H1 (cell line): ENCODE data around the gene DICER1. TPM values are rescaled to one million over a fixed set of nuclear protein-coding genes. Genes with fewer than 3 reads are reported as not detected.

Source experiments
- CTCF ChIA-PET: fragments of 300-600 bp; sonication (Branson Sonifier 250); formaldehyde crosslinking; loops from one replicate; lab custom pipeline; 2021; ENCODE audit not compliant: partially characterized antibody; lab: Charles Lee
- POLR2A ChIA-PET: fragments of 300-600 bp; sonication (Branson Sonifier 250); formaldehyde crosslinking; loops from one replicate; lab custom pipeline; 2021; ENCODE audit warnings: inconsistent platforms; ENCODE audit not compliant: partially characterized antibody; lab: Charles Lee
- DNase-seq, 2 experiments: peaks; one replicate each; pipeline versions ENCODE4 v3.0.0 to v3.0.0-alpha.2; 2010 to 2022; ENCODE audit warnings: low spot score in 2 of 2, low read depth in 1 of 2, mixed read lengths in 1 of 2
- FAIRE-seq: peaks from 2 replicates; lab custom pipeline; 2011; peaks lifted over from hg19 to GRCh38; lab: Jason Lieb, UNC
- H2AFZ ChIP-seq: 2 replicates; pipeline ENCODE4 v1.8.1; 2012; ENCODE audit warnings: low read length, inconsistent platforms
- H2AK5ac ChIP-seq: 2 replicates; pipeline ENCODE4 v1.6.1; 2013; ENCODE audit warnings: low read depth, low read length
- H2BK120ac ChIP-seq: replicated peaks from 2 replicates; pipeline ENCODE3; 2013; ENCODE audit warnings: low read depth, low read length, inconsistent platforms
- H2BK12ac ChIP-seq: 2 replicates; pipeline ENCODE4 v1.6.1; 2013; ENCODE audit warnings: low read depth, low read length
- H2BK15ac ChIP-seq: 2 replicates; pipeline ENCODE4 v1.6.1; 2013; ENCODE audit warnings: low read length
- H2BK20ac ChIP-seq: 2 replicates; pipeline ENCODE4 v1.6.1; 2013; ENCODE audit warnings: low read length
- H2BK5ac ChIP-seq: 2 replicates; pipeline ENCODE4 v1.6.1; 2013; ENCODE audit warnings: low read depth, low read length
- H3K14ac ChIP-seq: 2 replicates; pipeline ENCODE4 v1.6.1; 2013; ENCODE audit warnings: inconsistent platforms; ENCODE audit not compliant: insufficient read length
- H3K18ac ChIP-seq: 2 replicates; pipeline ENCODE4 v1.6.1; 2013; ENCODE audit warnings: low read length; ENCODE audit errors: extremely low read depth
- H3K23ac ChIP-seq: 2 replicates; pipeline ENCODE4 v1.6.1; 2013; ENCODE audit warnings: inconsistent platforms; ENCODE audit not compliant: insufficient read length
- H3K23me2 ChIP-seq: 2 replicates; pipeline ENCODE4 v1.6.1; 2013; ENCODE audit warnings: low read depth, low read length
- H3K27ac ChIP-seq: 2 replicates; pipeline ENCODE4 v1.6.1; 2011; ENCODE audit warnings: low read depth, low read length, inconsistent platforms
- H3K27me3 ChIP-seq, 4 experiments: replicated peaks in 1 of 4; 1 replicate in 1 of 4; 2 replicates in 3 of 4; pipeline versions ENCODE4 v1.6.1 to v1.8.1; 2011 to 2013; ENCODE audit warnings: low read length in 3 of 4, mild to moderate bottlenecking in 3 of 4, inconsistent platforms in 2 of 4, mixed read lengths in 2 of 4, moderate library complexity in 1 of 4; ENCODE audit not compliant: control insufficient read depth in 3 of 4, insufficient read depth in 3 of 4; ENCODE audit errors: extremely low read depth in 1 of 4
- H3K36me3 ChIP-seq, 4 experiments: 2 replicates each; pipeline versions ENCODE4 v1.6.1 to v1.8.1; 2011 to 2013; ENCODE audit warnings: mild to moderate bottlenecking in 4 of 4, low read length in 3 of 4, moderate library complexity in 2 of 4, control low read depth in 1 of 4, inconsistent platforms in 1 of 4; ENCODE audit not compliant: insufficient read depth in 4 of 4, control insufficient read depth in 2 of 4
- H3K4ac ChIP-seq: replicated peaks from 2 replicates; pipeline ENCODE3; 2013; ENCODE audit warnings: low read length, low read depth, mixed read lengths, inconsistent platforms; ENCODE audit not compliant: insufficient read length
- H3K4me1 ChIP-seq, 4 experiments: replicated peaks in 1 of 4; 1 replicate in 1 of 4; 2 replicates in 3 of 4; pipeline versions ENCODE4 v1.6.1 to v1.8.1; 2011 to 2013; ENCODE audit warnings: low read length in 3 of 4, inconsistent platforms in 2 of 4, mixed read lengths in 1 of 4; ENCODE audit not compliant: insufficient read depth in 4 of 4, control insufficient read depth in 3 of 4
- H3K4me2 ChIP-seq, 2 experiments: 2 replicates each; pipeline versions ENCODE4 v1.6.1 to v1.8.1; 2011 to 2013; ENCODE audit warnings: low read depth in 2 of 2, low read length in 2 of 2, control low read depth in 1 of 2, inconsistent platforms in 1 of 2, mild to moderate bottlenecking in 1 of 2; ENCODE audit not compliant: insufficient read depth in 1 of 2
- H3K4me3 ChIP-seq, 4 experiments: fragments of 200-600, 300-600 bp in 1 of 4; sonication (generic), shearing (Covaris generic), sonication (Bioruptor Twin) in 1 of 4; 2 replicates each; pipeline versions ENCODE4 v1.5.1 to v1.8.1; 2011 to 2016; ENCODE audit warnings: low read length in 4 of 4, low read depth in 3 of 4, control low read depth in 2 of 4, inconsistent platforms in 2 of 4, mild to moderate bottlenecking in 2 of 4, mixed read lengths in 1 of 4, moderate library complexity in 1 of 4; ENCODE audit not compliant: insufficient read depth in 2 of 4; ENCODE audit errors: extremely low read depth in 1 of 4
- H3K56ac ChIP-seq: replicated peaks from 2 replicates; pipeline ENCODE3; 2013; ENCODE audit warnings: low read depth, mild to moderate bottlenecking, mixed read lengths, low read length, inconsistent platforms; ENCODE audit not compliant: insufficient read length
- H3K79me1 ChIP-seq: 2 replicates; pipeline ENCODE4 v1.6.1; 2013; ENCODE audit warnings: low read depth, low read length, control low read depth
- H3K79me2 ChIP-seq, 2 experiments: 2 replicates each; pipeline versions ENCODE4 v1.6.1 to v1.8.1; 2012 to 2013; ENCODE audit warnings: low read length in 2 of 2, mild to moderate bottlenecking in 2 of 2, inconsistent platforms in 1 of 2; ENCODE audit not compliant: insufficient read depth in 2 of 2, control insufficient read depth in 1 of 2
- H3K9ac ChIP-seq, 4 experiments: replicated peaks in 1 of 4; 1 replicate in 1 of 4; 2 replicates in 3 of 4; pipeline versions ENCODE4 v1.6.1 to v1.8.1; 2011 to 2013; ENCODE audit warnings: low read depth in 3 of 4, low read length in 3 of 4, control low read depth in 2 of 4, mild to moderate bottlenecking in 2 of 4, moderate library complexity in 2 of 4, inconsistent platforms in 1 of 4; ENCODE audit errors: extremely low read depth in 1 of 4
- H3K9me3 ChIP-seq, 2 experiments: 2 replicates each; pipeline versions ENCODE4 v1.6.1 to v1.8.1; 2012 to 2013; ENCODE audit warnings: mild to moderate bottlenecking in 2 of 2, moderate library complexity in 2 of 2, control low read depth in 1 of 2, inconsistent platforms in 1 of 2, low read depth in 1 of 2, low read length in 1 of 2, mixed read lengths in 1 of 2; ENCODE audit not compliant: insufficient read depth in 2 of 2
- H4K20me1 ChIP-seq, 2 experiments: replicated peaks in 1 of 2; 2 replicates each; pipeline versions ENCODE3 to v1.8.1; 2011 to 2013; ENCODE audit warnings: inconsistent platforms in 2 of 2, low read length in 2 of 2, mild to moderate bottlenecking in 1 of 2; ENCODE audit not compliant: insufficient read depth in 2 of 2, control insufficient read depth in 1 of 2
- H4K5ac ChIP-seq: 2 replicates; pipeline ENCODE4 v1.6.1; 2013; ENCODE audit warnings: low read length, low read depth, mixed read lengths, inconsistent platforms; ENCODE audit not compliant: insufficient read length
- H4K8ac ChIP-seq: 2 replicates; pipeline ENCODE4 v1.8.0; 2013; ENCODE audit warnings: mild to moderate bottlenecking, moderate library complexity, low read length, inconsistent platforms; ENCODE audit not compliant: insufficient read depth; ENCODE audit errors: extremely low read depth
- H4K91ac ChIP-seq: replicated peaks from 2 replicates; pipeline ENCODE3; 2013; ENCODE audit warnings: low read length, mixed read lengths, inconsistent platforms; ENCODE audit not compliant: insufficient read length
- ASH2L ChIP-seq: fragments of 200-600, 300-600 bp; sonication (generic); IDR thresholded peaks from one replicate; pipeline ENCODE4 v1.7.1; 2017; ENCODE audit warnings: low read length
- BACH1 ChIP-seq: IDR thresholded peaks from 2 replicates; pipeline ENCODE4 v1.6.1; 2012; ENCODE audit warnings: low read length, improper control_type of control experiment
- HDAC6 ChIP-seq: IDR thresholded peaks from one replicate; pipeline ENCODE4 v1.7.1; 2012; ENCODE audit warnings: low read depth, mild to moderate bottlenecking, inconsistent platforms, low read length, moderate library complexity
- NRF1 ChIP-seq: IDR thresholded peaks from 2 replicates; pipeline ENCODE4 v1.6.1; 2011; ENCODE audit warnings: mild to moderate bottlenecking, low read depth, low read length, improper control_type of control experiment
- POLR2AphosphoS5 ChIP-seq: IDR thresholded peaks from 2 replicates; pipeline ENCODE4 v1.6.1; 2011; ENCODE audit warnings: low read depth, low read length
- RFX5 ChIP-seq: IDR thresholded peaks from 2 replicates; pipeline ENCODE4 v1.6.1; 2011; ENCODE audit warnings: low read depth, low read length, improper control_type of control experiment, borderline replicate concordance
- RXRA ChIP-seq: IDR thresholded peaks from 2 replicates; pipeline ENCODE4 v1.6.1; 2011; ENCODE audit warnings: low read depth, mild to moderate bottlenecking, low read length, moderate library complexity; ENCODE audit not compliant: insufficient read depth
- SP1 ChIP-seq: IDR thresholded peaks from 2 replicates; pipeline ENCODE4 v1.6.1; 2011; ENCODE audit warnings: low read depth, low read length
- SP4 ChIP-seq: IDR thresholded peaks from 2 replicates; pipeline ENCODE4 v1.6.1; 2012; ENCODE audit warnings: low read length, inconsistent platforms
- SRF ChIP-seq: IDR thresholded peaks from 2 replicates; pipeline ENCODE4 v1.6.1; 2011; ENCODE audit warnings: mild to moderate bottlenecking, low read depth, low read length, moderate library complexity
- WGBS, 2 experiments: shearing (Covaris generic) in 1 of 2; methylation state at CpG; one replicate each; pipeline versions ENCODE4 v1.1.6 to v1.1.7; 2013 to 2015; ENCODE audit warnings: low lambda C conversion rate in 2 of 2, mixed read lengths in 2 of 2, inconsistent platforms in 1 of 2, low coverage in 1 of 2, missing lambda C conversion rate in 1 of 2; ENCODE audit not compliant: insufficient replicate concordance in 2 of 2, insufficient coverage in 1 of 2, insufficient read length in 1 of 2; ENCODE audit errors: extremely low coverage in 1 of 2, missing lambda C conversion rate in 1 of 2; 5-methylcytosine and 5-hydroxymethylcytosine counted together
- polyA plus RNA-seq, 7 experiments: library from polyadenylated mRNA; depleted of rRNA in 3 of 7; stranded (reverse) in 5 of 7; unstranded in 2 of 7; fragments of >200 nt in 5 of 7; fragments of 200-250 nt in 2 of 7; gene quantifications; 1 replicate in 5 of 7; 2 replicates in 1 of 7; 4 replicates in 1 of 7; pipeline versions ENCODE4 v1.2.1 to v1.2.3, GENCODE V29; 2011 to 2013; ENCODE audit warnings: missing spikeins in 2 of 7, mixed read lengths in 2 of 7
- total RNA-seq: library from RNA; stranded (reverse); fragmentation: NEBNext Ultra II Directional; extraction: Animal tissue kit (Norgen Biotek cat#: 25700); gene quantifications from 2 replicates; pipeline ENCODE4 v1.2.1, GENCODE V29; 2021

DICER1 gene
- total and polyA plus RNA-seq, 2 of the 8 experiments (the other 6 are each of a cell fraction or from before 2014, with no cell fraction given): 11.9 to 61.8 TPM

DNA sequence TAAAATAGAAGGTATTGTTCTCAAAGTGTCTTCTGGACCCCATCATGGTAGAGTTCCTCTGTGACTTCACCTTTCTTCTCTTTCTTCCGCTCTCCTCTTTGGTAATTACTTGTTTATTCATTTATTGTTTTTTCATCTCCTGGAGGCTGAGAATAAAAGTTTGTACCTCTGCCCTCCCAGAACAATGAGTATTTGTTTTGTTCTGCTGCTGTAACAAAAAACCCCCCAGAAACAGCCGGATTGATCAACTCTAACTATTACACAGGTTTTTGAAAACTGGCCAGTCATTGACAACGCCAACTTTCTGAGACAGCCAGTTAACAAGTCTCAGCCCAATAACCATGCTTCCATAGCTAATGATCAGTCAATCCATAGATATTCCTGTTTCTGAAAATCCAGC lies 8.2 kb upstream of the DICER1 start:
- ChIA-PET POLR2A (interaction anchor here (1.4 kb wide), 1 partner anchor 10 kb away, joined by 4 read pairs; no protein-coding TSS in a partner anchor), CTCF (interaction anchor here (0.8 to 2.2 kb wide), 3 partner anchors 14 to 196 kb away, joined by 3 to 5 read pairs (median 4); no protein-coding TSS in a partner anchor)
- H3K9ac ChIP-seq: no peak overlapping the region
- no peak overlapping the region for H3K27ac ChIP-seq
- FAIRE-seq (no peak), DNase-seq (no peak)
- no peak overlapping the region for H3K56ac ChIP-seq
- no peaks in the 10 kb centered on the region for H3K27me3 ChIP-seq
- no peak overlapping the region for H4K91ac ChIP-seq
- no peak overlapping the region for H3K4me2 ChIP-seq
- WGBS, 2 experiments: 89% methylated on average over 3 of the region's 3 CpGs; no CpG with 5 or more reads in 1 of the 2 experiments
- no peak overlapping the region for H2BK120ac ChIP-seq
- H4K5ac ChIP-seq: no peak overlapping the region
- no peak overlapping the region for H2AFZ ChIP-seq
- TF ChIP-seq NRF1: no peak
- no peak for TF ChIP-seq RFX5
- no peak for TF ChIP-seq HDAC6
- TF ChIP-seq SRF: no peak
- no peak for TF ChIP-seq ASH2L
- no peak for TF ChIP-seq POLR2AphosphoS5
- TF ChIP-seq RXRA: no peak
- no peak for TF ChIP-seq SP4
- TF ChIP-seq BACH1: no peak
- no peak for TF ChIP-seq SP1
- H3K9me3 ChIP-seq: peaks cover 4 to 5% of the 10 kb centered on the region in 2 experiments; a peak in 2 of 4 replicates
- no peak overlapping the region for H4K8ac ChIP-seq
- no peak overlapping the region for H2AK5ac ChIP-seq
- no peak overlapping the region for H2BK20ac ChIP-seq
- H4K20me1 ChIP-seq: no peaks in the 10 kb centered on the region
- H3K79me2 ChIP-seq: no peaks in the 10 kb centered on the region
- no peak overlapping the region for H3K14ac ChIP-seq
- no peak overlapping the region for H2BK12ac ChIP-seq
- H3K36me3 ChIP-seq: no peaks in the 10 kb centered on the region
- H3K18ac ChIP-seq: no peak overlapping the region
- H2BK15ac ChIP-seq: no peak overlapping the region
- H2BK5ac ChIP-seq: no peak overlapping the region
- H3K4me3 ChIP-seq: no peak overlapping the region
- H3K4ac ChIP-seq: no peak overlapping the region
- peaks cover 0 to 3% (median 2%) of the 10 kb centered on the region in 4 experiments; a peak in 1 of 7 replicates for H3K4me1 ChIP-seq
- H3K79me1 ChIP-seq: no peaks in the 10 kb centered on the region
- H3K23me2 ChIP-seq: no peaks in the 10 kb centered on the region
- H3K23ac ChIP-seq: no peak overlapping the region
